Endothelial cell (in vitro differentiated cells): ENCODE results near the gene PRDM11. TPM values are rescaled to one million over a fixed set of nuclear protein-coding genes. Genes with fewer than 3 reads are reported as not detected.
"Not testable (repeated sequence)": the region's sequence is repeated elsewhere in the genome, so short reads cannot be mapped to it uniquely, and the experiment has no call there.

Experiments
- DNase-seq: peaks from one replicate; pipeline ENCODE4 v3.0.0; 2021; ENCODE audit warnings: low spot score
- H3K27ac Mint-ChIP-seq: one replicate; pipeline ENCODE4 v1.8.0; 2021; ENCODE audit warnings: mixed read lengths, inconsistent platforms; ENCODE audit not compliant: unreplicated experiment
- H3K27me3 Mint-ChIP-seq: one replicate; pipeline ENCODE4 v1.8.0; 2021; ENCODE audit warnings: mild to moderate bottlenecking, moderate library complexity, mixed read lengths, inconsistent platforms; ENCODE audit not compliant: unreplicated experiment
- H3K36me3 Mint-ChIP-seq: one replicate; pipeline ENCODE4 v1.8.0; 2021; ENCODE audit warnings: mild to moderate bottlenecking, low read depth, mixed read lengths, inconsistent platforms; ENCODE audit not compliant: unreplicated experiment
- H3K4me1 Mint-ChIP-seq: one replicate; pipeline ENCODE4 v1.8.0; 2021; ENCODE audit warnings: mild to moderate bottlenecking, mixed read lengths, inconsistent platforms; ENCODE audit not compliant: unreplicated experiment
- H3K4me3 Mint-ChIP-seq: one replicate; pipeline ENCODE4 v1.8.0; 2021; ENCODE audit warnings: mild to moderate bottlenecking, mixed read lengths, inconsistent platforms; ENCODE audit not compliant: unreplicated experiment
- H3K9me3 Mint-ChIP-seq: one replicate; pipeline ENCODE4 v1.8.0; 2021; ENCODE audit warnings: mixed read lengths, inconsistent platforms; ENCODE audit not compliant: unreplicated experiment
- CTCF ChIP-seq: fragments of 200-600 bp; sonication (generic); IDR thresholded peaks from one replicate; pipeline ENCODE4 v1.5.0; 2021; ENCODE audit warnings: antibody characterized with exemption; ENCODE audit not compliant: unreplicated experiment
- total RNA-seq: library from RNA; stranded (reverse); fragmentation: NEBNext Ultra II Directional; extraction: Animal tissue kit (Norgen Biotek cat#: 25700); gene quantifications from one replicate; pipeline ENCODE4 v1.2.1, GENCODE V29; 2021; ENCODE audit not compliant: unreplicated experiment

PRDM11 gene
- total RNA-seq, 1 donor from 2014 or later: 16.0 TPM

GRCh38 chr11:45245218-45246045 is 99.0 kb downstream of the PRDM11 start:
- H3K4me3 Mint-ChIP-seq: no peak overlapping the region
- no peak for TF ChIP-seq CTCF
- H3K27me3 Mint-ChIP-seq: peaks cover 4% of the 10 kb centered on the region
- H3K4me1 Mint-ChIP-seq: peaks cover 2% of the 10 kb centered on the region
- no peaks in the 10 kb centered on the region for H3K9me3 Mint-ChIP-seq
- no peak overlapping the region for H3K27ac Mint-ChIP-seq
- no peak for DNase-seq
- H3K36me3 Mint-ChIP-seq: no peaks in the 10 kb centered on the region

GRCh38 chr11:45246241-45246640 is 99.8 kb downstream of the PRDM11 start:
- no peak for DNase-seq
- TF ChIP-seq CTCF: no peak
- peaks cover 4% of the 10 kb centered on the region for H3K27me3 Mint-ChIP-seq
- no peak overlapping the region for H3K4me3 Mint-ChIP-seq
- H3K9me3 Mint-ChIP-seq: no peaks in the 10 kb centered on the region
- no peak overlapping the region for H3K27ac Mint-ChIP-seq
- H3K36me3 Mint-ChIP-seq: no peaks in the 10 kb centered on the region
- peaks cover 2% of the 10 kb centered on the region for H3K4me1 Mint-ChIP-seq

GRCh38 chr11:45247433-45247832 is 101.0 kb downstream of the PRDM11 start:
- no peak for TF ChIP-seq CTCF
- Mint-ChIP-seq H3K36me3 (no peaks in the 10 kb centered on the region), H3K27me3 (peaks cover 4% of the 10 kb centered on the region), H3K27ac (no peak overlapping the region), H3K4me3 (no peak overlapping the region), H3K4me1 (peaks cover 2% of the 10 kb centered on the region), H3K9me3 (no peaks in the 10 kb centered on the region)
- DNase-seq: no peak

GRCh38 chr11:45248501-45249011 is 102.1 kb downstream of the PRDM11 start:
- Mint-ChIP-seq H3K4me1 (peaks cover 2% of the 10 kb centered on the region), H3K9me3 (no peaks in the 10 kb centered on the region), H3K27ac (no peak overlapping the region), H3K36me3 (no peaks in the 10 kb centered on the region), H3K4me3 (no peak overlapping the region), H3K27me3 (peaks cover 4% of the 10 kb centered on the region)
- DNase-seq: no peak
- no peak for TF ChIP-seq CTCF

- not testable (repeated sequence) for H3K9me3 Mint-ChIP-seq, H3K4me3 Mint-ChIP-seq, H3K27ac Mint-ChIP-seq, H3K27me3 Mint-ChIP-seq, H3K4me1 Mint-ChIP-seq, DNase-seq, H3K36me3 Mint-ChIP-seq
Measured at GRCh38 chr11:45249372-45249771, 102.9 kb downstream of the PRDM11 start.
